ENCODE results near the gene LINGO3. TPM values are rescaled to one million over a fixed set of nuclear protein-coding genes. Genes with fewer than 3 reads are reported as not detected.

LINGO3 gene
- polyA plus RNA-seq, 1 experiment = not detected

- Histone ChIP-seq H3K4me3 (ENCODE audit: low read depth, low read length) (no peak overlapping the region), H3K27me3 (ENCODE audit: control insufficient read depth, insufficient read depth, low read length) (no peaks in the 10 kb centered on the region), H3K27ac (ENCODE audit: low read depth, low read length) (no peak overlapping the region), H3K9me3 (ENCODE audit: control insufficient read depth, insufficient read depth, low read length) (peaks cover 17% of the 10 kb centered on the region)
- POLR2A ChIA-PET = no interaction called here
- CTCF ChIA-PET = no interaction called here
- no peak for DNase-seq (ENCODE audit: low read depth, low spot score)
- TF ChIP-seq CTCF (IDR thresholded peaks at IDR 0.05; ENCODE audit: low read depth, low read length) = no peak
These were observed 28.8 kb upstream of the LINGO3 start for GRCh38 chr19:2336528-2337328.

- no peak overlapping the region for H3K4me3 ChIP-seq (ENCODE audit: low read depth, low read length)
- no peak for DNase-seq (ENCODE audit: low read depth, low spot score)
These were observed 27.9 kb upstream of the LINGO3 start for GRCh38 chr19:2335848-2336247.

GRCh38 chr19:2334986-2335846, 27.3 kb upstream of the LINGO3 start:
- peaks cover 17% of the 10 kb centered on the region for H3K9me3 ChIP-seq (ENCODE audit: control insufficient read depth, insufficient read depth, low read length)
- no peaks in the 10 kb centered on the region for H3K27me3 ChIP-seq (ENCODE audit: control insufficient read depth, insufficient read depth, low read length)
- TF ChIP-seq CTCF (IDR thresholded peaks at IDR 0.05; ENCODE audit: low read depth, low read length) = no peak
- H3K27ac ChIP-seq (ENCODE audit: low read depth, low read length) = no peak overlapping the region
- no peak overlapping the region for H3K4me3 ChIP-seq (ENCODE audit: low read depth, low read length)
- POLR2A ChIA-PET = no interaction called here
- CTCF ChIA-PET = no interaction called here
- DNase-seq (ENCODE audit: low read depth, low spot score) = no peak

More at GRCh38 chr19:2335848-2336247, 27.9 kb upstream of the LINGO3 start:
- ChIA-PET CTCF (no interaction called here), POLR2A (no interaction called here)
- no peak for TF ChIP-seq CTCF (IDR thresholded peaks at IDR 0.05; ENCODE audit: low read depth, low read length)
- Histone ChIP-seq H3K27ac (ENCODE audit: low read depth, low read length) (no peak overlapping the region), H3K9me3 (ENCODE audit: control insufficient read depth, insufficient read depth, low read length) (peaks cover 17% of the 10 kb centered on the region), H3K27me3 (ENCODE audit: control insufficient read depth, insufficient read depth, low read length) (no peaks in the 10 kb centered on the region)

GRCh38 chr19:2334426-2334825, 26.5 kb upstream of the LINGO3 start:
- DNase-seq (ENCODE audit: low read depth, low spot score) = no peak
- ChIA-PET CTCF (no interaction called here), POLR2A (no interaction called here)
- H3K9me3 ChIP-seq (ENCODE audit: control insufficient read depth, insufficient read depth, low read length) = peaks cover 17% of the 10 kb centered on the region
- no peak overlapping the region for H3K27ac ChIP-seq (ENCODE audit: low read depth, low read length)
- no peak overlapping the region for H3K4me3 ChIP-seq (ENCODE audit: low read depth, low read length)
- no peaks in the 10 kb centered on the region for H3K27me3 ChIP-seq (ENCODE audit: control insufficient read depth, insufficient read depth, low read length)
- TF ChIP-seq CTCF (IDR thresholded peaks at IDR 0.05; ENCODE audit: low read depth, low read length) = no peak

- no peak for DNase-seq (ENCODE audit: low read depth, low spot score)
- ChIA-PET CTCF (interaction anchor here (0.6 kb wide), 1 partner anchor 40 kb away, joined by 3 read pairs; no protein-coding TSS in a partner anchor), POLR2A (no interaction called here)
- no peaks in the 10 kb centered on the region for H3K27me3 ChIP-seq (ENCODE audit: control insufficient read depth, insufficient read depth, low read length)
- no peak for TF ChIP-seq CTCF (IDR thresholded peaks at IDR 0.05; ENCODE audit: low read depth, low read length)
- no peak overlapping the region for H3K27ac ChIP-seq (ENCODE audit: low read depth, low read length)
- H3K9me3 ChIP-seq (ENCODE audit: control insufficient read depth, insufficient read depth, low read length) = peaks cover 17% of the 10 kb centered on the region
- H3K4me3 ChIP-seq (ENCODE audit: low read depth, low read length) = no peak overlapping the region
These were observed 25.9 kb upstream of the LINGO3 start for GRCh38 chr19:2333807-2334211.

All from AG04450 (cell line).